Spleen (tissue), 11 donors: ENCODE data around the gene PTEN. TPM values are rescaled to one million over a fixed set of nuclear protein-coding genes. Genes with fewer than 3 reads are reported as not detected.
"Not testable (repeated sequence)": the region's sequence is repeated elsewhere in the genome, so short reads cannot be mapped to it uniquely, and the experiment has no call there.

Experiments
- DNase-seq: peaks from one replicate; pipeline ENCODE4 v3.0.0-alpha.2; 2020
- H3K27ac ChIP-seq, 8 donors: fragments of 200-600 bp; sonication (generic) in 7 of 8; 1 replicate in 4 of 8; 2 replicates in 4 of 8; pipeline versions ENCODE4 v1.5.0 to v1.8.0; 2016 to 2021; ENCODE audit warnings: inconsistent platforms in 4 of 8, mild to moderate bottlenecking in 4 of 8, moderate library complexity in 1 of 8
- H3K27me3 ChIP-seq, 7 donors: fragments of 200-600 bp; sonication (generic) in 6 of 7; replicated peaks in 1 of 7; 1 replicate in 4 of 7; 2 replicates in 3 of 7; pipeline versions ENCODE4 v1.5.0 to v1.8.0; 2016 to 2021; ENCODE audit warnings: inconsistent platforms in 3 of 7, mild to moderate bottlenecking in 1 of 7
- H3K36me3 ChIP-seq, 6 donors: fragments of 200-600 bp; sonication (generic) in 5 of 6; 1 replicate in 4 of 6; 2 replicates in 2 of 6; pipeline versions ENCODE4 v1.5.0 to v1.8.0; 2016 to 2021; ENCODE audit warnings: inconsistent platforms in 2 of 6
- H3K4me1 ChIP-seq, 6 donors: fragments of 200-600 bp; sonication (generic) in 5 of 6; 1 replicate in 3 of 6; 2 replicates in 3 of 6; pipeline versions ENCODE4 v1.5.0 to v1.8.0; 2016 to 2021; ENCODE audit warnings: inconsistent platforms in 3 of 6
- H3K4me3 ChIP-seq, 8 donors: fragments of 200-600 bp; sonication (generic) in 7 of 8; 1 replicate in 4 of 8; 2 replicates in 4 of 8; pipeline versions ENCODE4 v1.5.0 to v1.8.0; 2016 to 2021; ENCODE audit warnings: inconsistent platforms in 4 of 8, mild to moderate bottlenecking in 4 of 8, moderate library complexity in 2 of 8
- H3K9me3 ChIP-seq, 8 donors: fragments of 200-600 bp; sonication (generic) in 7 of 8; 1 replicate in 4 of 8; 2 replicates in 4 of 8; pipeline versions ENCODE4 v1.5.0 to v1.8.0; 2016 to 2021; ENCODE audit warnings: inconsistent platforms in 4 of 8
- POLR2A ChIP-seq, 3 donors: fragments of 450-650 bp; IDR thresholded peaks; one replicate each; pipeline ENCODE4 v1.5.1; 2017; ENCODE audit warnings: antibody characterized with exemption in 3 of 3, mild to moderate bottlenecking in 1 of 3
- POLR2AphosphoS5 ChIP-seq, 3 donors: sonication (generic); formaldehyde crosslinking; IDR thresholded peaks; one replicate each; pipeline ENCODE4 v1.5.1; 2017; ENCODE audit warnings: antibody characterized with exemption in 3 of 3
- WGBS, 5 donors: extraction: QIAGEN DNeasy Blood & Tissue Kit in 3 of 5; methylation state at CpG; one replicate each; pipeline versions ENCODE4 v1.1.5 to v1.1.7; 2013 to 2018; 5-methylcytosine and 5-hydroxymethylcytosine counted together
- intact Hi-C: fragments of 100-400 bp; cut with DNase I; formaldehyde crosslinking; loops from one replicate; pipeline ENCODE4 v1.15.0; 2023; ENCODE audit warnings: low total_unique reads
- polyA plus RNA-seq, 3 donors: library from polyadenylated mRNA; stranded (reverse); fragments of 200-250 nt; gene quantifications; one replicate each; pipeline ENCODE4 v1.2.1, GENCODE V29; 2013
- total RNA-seq, 7 donors: library from RNA; depleted of rRNA in 3 of 7; stranded (reverse); fragments of >200 nt in 3 of 7; fragmentation: NEBNext Ultra II Directional in 4 of 7; extraction: Animal tissue kit (Norgen Biotek cat#: 25700) in 4 of 7; gene quantifications; one replicate each; pipeline versions ENCODE4 v1.1.0 to v1.2.1, GENCODE V29; 2016 to 2021
- TF ChIP-seq, protein P1 (sequence below), 11 experiments: fragments of 200-600 bp in 7 of 11; fragments of 450-650 bp in 4 of 11; sonication (generic) in 4 of 11; IDR thresholded peaks in 8 of 11; conservative IDR thresholded peaks in 3 of 11; 1 replicate in 7 of 11; 2 replicates in 4 of 11; pipeline versions ENCODE4 v1.4.0 to v1.8.0; 2016 to 2021; ENCODE audit warnings: antibody characterized with exemption in 11 of 11, inconsistent platforms in 4 of 11, mild to moderate bottlenecking in 1 of 11
- donor health status: healthy with polysubstance abuse.
- donor health status: DM: no; HTN: no; CAD: no; lungs with moderate emphysema.
- donor health status: DM: no; HTN: no; CAD: no.
- donor health status: Bipolar disorder and iron deficiency.
- donor health status: healthy.
- donor health status: DM: no; HTN: no; CAD: no.
- donor health status: DM: yes; HTN: yes; CAD: no.

PTEN gene
- total and polyA plus RNA-seq, 10 donors: 38.1 to 300 (median 200) TPM

DNA sequence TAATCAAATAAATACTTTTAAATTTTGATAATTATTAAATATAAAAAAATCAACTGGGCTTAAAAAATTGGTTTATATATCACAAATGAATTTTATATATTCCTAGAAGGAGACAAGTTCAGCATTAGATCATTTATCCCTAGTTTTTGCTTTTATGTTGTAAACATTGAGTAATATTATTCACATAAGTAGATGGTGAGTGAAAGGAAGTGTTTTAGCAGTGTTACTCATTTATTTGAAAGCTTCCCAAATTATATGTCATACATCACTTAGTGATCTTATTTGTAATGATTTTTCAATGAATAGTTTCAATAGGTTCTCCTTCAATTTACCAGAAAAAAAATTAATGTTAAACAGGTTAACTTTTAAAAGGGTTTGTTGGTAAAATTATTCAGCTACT is 15.9 kb upstream of the PTEN start:
- intact Hi-C loops: loop anchor here (5.0 kb wide), 1 partner anchor 705 kb away; no protein-coding TSS in a partner anchor
- no peak for DNase-seq
- Histone ChIP-seq H3K4me1 (peaks cover 0 to 9% (median 1%) of the 10 kb centered on the region in 6 donors), H3K27me3 (no peaks in the 10 kb centered on the region), H3K27ac (no peak overlapping the region), H3K36me3 (no peaks in the 10 kb centered on the region), H3K9me3 (no peaks in the 10 kb centered on the region), H3K4me3 (no peak overlapping the region)
- TF ChIP-seq POLR2AphosphoS5 (IDR thresholded peaks at IDR 0.05): no peak
- TF ChIP-seq POLR2A (IDR thresholded peaks at IDR 0.05): no peak
- TF ChIP-seq, protein P1, sequence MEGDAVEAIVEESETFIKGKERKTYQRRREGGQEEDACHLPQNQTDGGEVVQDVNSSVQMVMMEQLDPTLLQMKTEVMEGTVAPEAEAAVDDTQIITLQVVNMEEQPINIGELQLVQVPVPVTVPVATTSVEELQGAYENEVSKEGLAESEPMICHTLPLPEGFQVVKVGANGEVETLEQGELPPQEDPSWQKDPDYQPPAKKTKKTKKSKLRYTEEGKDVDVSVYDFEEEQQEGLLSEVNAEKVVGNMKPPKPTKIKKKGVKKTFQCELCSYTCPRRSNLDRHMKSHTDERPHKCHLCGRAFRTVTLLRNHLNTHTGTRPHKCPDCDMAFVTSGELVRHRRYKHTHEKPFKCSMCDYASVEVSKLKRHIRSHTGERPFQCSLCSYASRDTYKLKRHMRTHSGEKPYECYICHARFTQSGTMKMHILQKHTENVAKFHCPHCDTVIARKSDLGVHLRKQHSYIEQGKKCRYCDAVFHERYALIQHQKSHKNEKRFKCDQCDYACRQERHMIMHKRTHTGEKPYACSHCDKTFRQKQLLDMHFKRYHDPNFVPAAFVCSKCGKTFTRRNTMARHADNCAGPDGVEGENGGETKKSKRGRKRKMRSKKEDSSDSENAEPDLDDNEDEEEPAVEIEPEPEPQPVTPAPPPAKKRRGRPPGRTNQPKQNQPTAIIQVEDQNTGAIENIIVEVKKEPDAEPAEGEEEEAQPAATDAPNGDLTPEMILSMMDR (IDR thresholded peaks at IDR 0.05 in 8 of 11, conservative IDR thresholded peaks at IDR 0.05 in 3 of 11): no peak

- intact Hi-C loops: loop anchor here (5.0 kb wide), 1 partner anchor 703 kb away; no protein-coding TSS in a partner anchor
Observed at GRCh38 chr10:87849001-87849400, 14.4 kb upstream of the PTEN start.

DNA sequence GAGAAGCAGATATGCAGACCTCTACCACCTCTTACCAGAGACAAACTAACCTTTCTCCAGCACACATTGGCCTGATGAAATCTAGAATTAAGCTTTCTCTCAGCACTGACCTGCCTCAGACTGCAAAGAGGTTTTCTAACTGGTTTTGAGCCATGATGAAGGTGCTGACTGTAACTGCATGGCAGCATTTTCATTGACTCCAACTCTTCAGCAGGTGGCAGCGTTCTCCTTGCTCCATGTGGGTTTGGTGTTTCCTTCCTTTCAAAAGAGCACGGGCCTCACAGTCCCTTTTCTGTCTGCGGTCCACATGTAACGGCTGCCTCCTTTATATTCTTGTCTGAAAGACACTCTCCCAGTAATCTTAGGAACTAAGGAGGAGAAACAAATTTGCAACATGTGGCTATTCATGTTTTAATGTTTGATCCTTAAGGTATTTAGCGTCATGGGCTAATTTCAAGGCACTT is 12.7 kb upstream of the PTEN start:
- peak; percentile 71 for DNase-seq
- TF ChIP-seq POLR2AphosphoS5 (IDR thresholded peaks at IDR 0.05) (no peak), POLR2A (IDR thresholded peaks at IDR 0.05) (no peak)
- TF ChIP-seq, protein P1 (IDR thresholded peaks at IDR 0.05 in 8 of 11, conservative IDR thresholded peaks at IDR 0.05 in 3 of 11): peak in 10 of 11 experiments; percentile 25 to 70 (median 62)
- intact Hi-C loops: no loop called here
- no peak overlapping the region for H3K27ac ChIP-seq
- H3K36me3 ChIP-seq: no peaks in the 10 kb centered on the region
- peaks cover 0 to 9% (median 1%) of the 10 kb centered on the region in 6 donors for H3K4me1 ChIP-seq
- peaks cover 0 to 4% (median 0%) of the 10 kb centered on the region in 8 donors for H3K9me3 ChIP-seq
- no peak overlapping the region for H3K4me3 ChIP-seq
- no peaks in the 10 kb centered on the region for H3K27me3 ChIP-seq
- 11 to 23% (median 15%) methylated on average over 5 of the region's 5 CpGs for WGBS, 5 donors

More at GRCh38 chr10:87849001-87849400, 14.4 kb upstream of the PTEN start:
- Histone ChIP-seq H3K4me3 (no peak overlapping the region), H3K27me3 (no peaks in the 10 kb centered on the region), H3K9me3 (no peaks in the 10 kb centered on the region), H3K27ac (no peak overlapping the region), H3K4me1 (peaks cover 0 to 9% (median 1%) of the 10 kb centered on the region in 6 donors), H3K36me3 (no peaks in the 10 kb centered on the region)
- no peak for TF ChIP-seq POLR2AphosphoS5 (IDR thresholded peaks at IDR 0.05)
- TF ChIP-seq POLR2A (IDR thresholded peaks at IDR 0.05): no peak
- TF ChIP-seq, protein P1 (IDR thresholded peaks at IDR 0.05 in 8 of 11, conservative IDR thresholded peaks at IDR 0.05 in 3 of 11): no peak
- DNase-seq: no peak

DNA sequence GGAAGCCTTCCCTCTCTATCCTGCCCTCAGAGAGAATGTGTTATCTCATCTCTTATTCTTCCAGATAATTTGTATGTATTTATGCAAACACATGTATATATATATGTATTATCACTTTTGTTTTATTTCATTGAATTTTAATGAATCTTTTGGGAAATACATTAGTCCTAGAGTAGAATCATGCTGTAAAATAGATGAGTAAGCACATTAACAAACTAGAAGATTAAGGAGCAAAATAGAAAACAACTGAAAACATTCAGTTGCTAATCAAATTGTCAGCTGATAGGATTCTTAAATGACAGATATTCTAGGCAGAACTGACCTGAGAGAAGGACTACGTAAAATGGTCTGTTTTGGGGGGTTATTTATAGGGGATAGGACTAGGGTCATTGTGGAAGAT is 11.3 kb upstream of the PTEN start:
- intact Hi-C loops: no loop called here
- Histone ChIP-seq H3K4me3 (no peak overlapping the region), H3K9me3 (peaks cover 0 to 4% (median 0%) of the 10 kb centered on the region in 8 donors), H3K4me1 (peaks cover 0 to 9% (median 1%) of the 10 kb centered on the region in 6 donors), H3K36me3 (no peaks in the 10 kb centered on the region), H3K27ac (no peak overlapping the region), H3K27me3 (no peaks in the 10 kb centered on the region)
- 82 to 94% (median 91%) methylated on average over 1 of the region's 1 CpG for WGBS, 5 donors
- TF ChIP-seq, protein P1 (IDR thresholded peaks at IDR 0.05 in 8 of 11, conservative IDR thresholded peaks at IDR 0.05 in 3 of 11): no peak
- no peak for TF ChIP-seq POLR2A (IDR thresholded peaks at IDR 0.05)
- TF ChIP-seq POLR2AphosphoS5 (IDR thresholded peaks at IDR 0.05): no peak
- DNase-seq: no peak

DNA sequence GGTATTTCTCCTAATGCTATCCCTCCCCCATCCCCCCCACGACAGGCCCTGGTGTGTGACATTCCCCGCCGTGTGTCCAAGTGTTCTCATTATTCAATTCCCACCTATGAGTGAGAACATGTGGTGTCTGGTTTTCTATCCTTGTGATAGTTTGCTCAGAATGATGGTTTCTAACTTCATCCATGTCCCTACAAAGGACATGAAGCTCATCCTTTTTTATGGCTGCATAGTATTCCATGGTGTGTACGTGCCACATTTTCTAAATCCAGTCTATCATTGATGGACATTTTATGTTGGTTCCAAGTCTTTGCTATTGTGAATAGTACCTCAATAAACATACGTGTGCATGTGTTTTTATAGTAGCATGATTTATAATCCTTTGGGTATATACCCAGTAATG is 8.2 kb upstream of the PTEN start:
- WGBS, 5 donors: 95 to 97% (median 97%) methylated on average over 5 of the region's 5 CpGs
- H3K27me3 ChIP-seq, H3K36me3 ChIP-seq, H3K9me3 ChIP-seq, intact Hi-C loops, H3K4me3 ChIP-seq, H3K27ac ChIP-seq, DNase-seq: not testable (repeated sequence)
- H3K4me1 ChIP-seq: peaks cover 0 to 14% (median 5%) of the 10 kb centered on the region in 6 donors

DNA sequence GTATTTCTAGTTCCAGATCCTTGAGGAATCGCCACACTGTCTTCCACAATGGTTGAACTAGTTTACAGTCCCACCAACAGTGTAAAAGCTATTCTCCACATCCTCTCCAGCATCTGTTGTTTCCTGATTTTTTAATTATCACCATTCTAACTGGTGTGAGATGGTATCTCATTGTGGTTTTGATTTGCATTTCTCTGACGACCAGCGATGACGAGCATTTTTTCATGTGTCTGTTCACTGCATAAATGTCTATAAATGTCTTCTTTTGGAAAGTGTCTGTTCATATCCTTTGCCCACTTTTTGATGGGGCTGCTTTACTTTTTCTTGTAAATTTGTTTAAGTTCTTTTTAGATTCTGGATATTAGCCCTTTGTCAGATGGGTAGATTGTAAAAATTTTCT is 7.8 kb upstream of the PTEN start:
- H3K36me3 ChIP-seq, H3K27ac ChIP-seq, intact Hi-C loops, DNase-seq, H3K9me3 ChIP-seq, H3K4me3 ChIP-seq, H3K27me3 ChIP-seq: not testable (repeated sequence)
- 49 to 77% (median 54%) methylated on average over 4 of the region's 4 CpGs for WGBS, 5 donors
- peaks cover 4 to 15% (median 9%) of the 10 kb centered on the region in 6 donors for H3K4me1 ChIP-seq
